Left renal pelvis (tissue), 4 donors: ENCODE measurements around the gene FAM107B. TPM values are rescaled to one million over a fixed set of nuclear protein-coding genes. Genes with fewer than 3 reads are reported as not detected.

Source experiments
- DNase-seq, 4 donors: peaks; one replicate each; pipeline ENCODE4 v3.0.0-alpha.2; 2013; ENCODE audit warnings: low read depth in 4 of 4, low spot score in 3 of 4
- polyA plus RNA-seq, 4 donors: library from polyadenylated mRNA; unstranded; fragments of 120-200 nt; gene quantifications; one replicate each; pipeline ENCODE4 v1.2.1, GENCODE V29; 2013; ENCODE audit not compliant: insufficient read length in 4 of 4

The FAM107B gene
- polyA plus RNA-seq, 4 donors: 36.4 to 121 (median 97.9) TPM

DNA sequence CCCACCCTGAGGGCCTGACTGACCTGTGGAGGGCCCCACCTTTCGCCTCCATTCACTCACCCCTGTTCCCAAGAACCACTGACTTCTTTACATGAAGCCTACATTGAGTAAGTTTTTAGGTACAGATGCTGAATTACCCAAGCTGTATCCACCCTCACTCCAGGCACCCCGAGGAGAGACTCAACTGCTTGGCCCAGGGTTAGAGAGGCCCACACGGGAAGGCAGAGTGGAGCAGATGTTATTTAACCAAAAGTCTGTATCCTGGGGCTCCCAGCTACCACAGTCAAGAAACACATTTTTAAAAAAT lies 230.8 kb downstream of the FAM107B start:
- no peak for DNase-seq

DNA sequence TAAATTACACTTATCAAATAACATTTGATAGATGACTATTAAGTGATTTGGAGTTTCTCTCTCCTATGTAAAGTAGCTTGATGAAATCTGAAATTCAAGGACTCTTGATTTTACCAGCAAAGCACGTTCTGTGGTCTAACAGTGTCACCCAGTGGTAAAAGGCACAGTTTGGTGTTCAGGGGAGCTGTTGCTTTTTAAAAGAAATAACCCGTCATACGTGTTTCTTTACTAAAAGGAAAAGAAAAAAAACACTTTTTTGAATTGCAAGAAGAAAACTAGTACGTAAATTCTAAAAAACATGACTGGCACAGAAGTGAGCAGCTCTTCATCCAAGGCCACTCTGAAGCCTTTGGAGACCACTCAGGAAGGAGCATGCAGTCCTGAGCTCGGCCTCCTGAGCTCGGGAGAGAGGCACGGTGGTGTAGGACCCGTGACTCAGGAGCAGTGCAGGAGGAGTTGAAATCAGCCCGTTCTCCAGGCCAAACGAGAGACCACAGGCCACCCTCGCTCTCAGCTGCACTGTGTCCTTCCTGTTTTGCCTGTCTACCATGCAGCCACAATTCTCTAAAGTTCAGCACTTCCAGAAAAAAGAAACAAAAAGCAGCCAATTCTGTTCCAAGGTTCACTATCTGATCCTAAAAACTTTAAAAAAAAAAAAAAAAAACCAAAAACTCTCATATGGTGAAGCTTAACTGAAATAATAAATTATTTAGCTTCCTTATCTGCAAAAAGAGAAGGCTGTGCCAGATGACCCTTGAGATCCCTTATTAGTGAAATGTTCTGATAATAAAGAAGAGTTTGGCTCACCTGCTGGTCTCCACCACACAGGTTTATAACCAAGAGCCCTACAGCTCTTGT lies 231.4 kb downstream of the FAM107B start:
- DNase-seq: no peak

DNA sequence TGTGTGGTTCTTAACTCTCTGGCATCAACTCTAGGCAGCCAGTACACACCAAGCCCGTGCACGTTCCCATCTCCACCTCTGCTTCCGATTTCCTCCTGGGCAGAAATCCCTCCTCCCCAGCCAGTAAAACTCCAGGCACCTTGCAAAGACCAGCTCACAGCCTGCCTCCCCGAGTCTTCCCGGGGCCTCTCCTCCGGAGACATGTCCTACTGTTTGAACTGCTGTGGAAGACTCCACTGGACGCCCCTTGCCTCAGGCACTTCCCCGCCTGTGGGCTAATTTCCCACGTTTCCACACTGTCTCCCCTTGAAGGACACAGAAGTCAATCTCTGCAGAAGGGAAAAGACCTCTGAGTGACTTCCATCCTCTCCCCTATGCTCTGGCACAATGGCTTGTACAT lies 233.3 kb downstream of the FAM107B start:
- no peak for DNase-seq

- no peak for DNase-seq
Observed at GRCh38 chr10:14540611-14541010, 234.1 kb downstream of the FAM107B start.

DNA sequence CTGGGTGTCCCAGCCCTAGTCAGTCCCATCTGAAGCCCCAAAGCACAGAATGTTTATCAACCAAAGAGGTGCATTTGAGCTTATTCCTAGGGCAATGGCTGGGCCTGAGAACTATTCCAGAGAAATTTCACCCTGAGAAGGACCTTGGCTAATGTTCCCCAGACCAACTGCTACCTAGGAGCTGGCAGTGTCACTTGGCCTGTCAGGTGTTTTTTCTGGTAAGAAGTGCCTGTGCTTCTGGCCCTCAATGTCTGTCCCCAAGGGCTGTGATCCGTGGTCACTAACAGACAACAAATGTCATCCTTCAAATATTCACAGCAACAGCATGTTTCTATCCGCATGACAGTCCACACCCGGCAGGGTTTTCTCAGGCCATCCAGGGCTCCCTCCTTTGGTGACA lies 234.6 kb downstream of the FAM107B start:
- no peak for DNase-seq

GRCh38 chr10:14539176-14539575 lies 235.5 kb downstream of the FAM107B start:
- no peak for DNase-seq

DNA sequence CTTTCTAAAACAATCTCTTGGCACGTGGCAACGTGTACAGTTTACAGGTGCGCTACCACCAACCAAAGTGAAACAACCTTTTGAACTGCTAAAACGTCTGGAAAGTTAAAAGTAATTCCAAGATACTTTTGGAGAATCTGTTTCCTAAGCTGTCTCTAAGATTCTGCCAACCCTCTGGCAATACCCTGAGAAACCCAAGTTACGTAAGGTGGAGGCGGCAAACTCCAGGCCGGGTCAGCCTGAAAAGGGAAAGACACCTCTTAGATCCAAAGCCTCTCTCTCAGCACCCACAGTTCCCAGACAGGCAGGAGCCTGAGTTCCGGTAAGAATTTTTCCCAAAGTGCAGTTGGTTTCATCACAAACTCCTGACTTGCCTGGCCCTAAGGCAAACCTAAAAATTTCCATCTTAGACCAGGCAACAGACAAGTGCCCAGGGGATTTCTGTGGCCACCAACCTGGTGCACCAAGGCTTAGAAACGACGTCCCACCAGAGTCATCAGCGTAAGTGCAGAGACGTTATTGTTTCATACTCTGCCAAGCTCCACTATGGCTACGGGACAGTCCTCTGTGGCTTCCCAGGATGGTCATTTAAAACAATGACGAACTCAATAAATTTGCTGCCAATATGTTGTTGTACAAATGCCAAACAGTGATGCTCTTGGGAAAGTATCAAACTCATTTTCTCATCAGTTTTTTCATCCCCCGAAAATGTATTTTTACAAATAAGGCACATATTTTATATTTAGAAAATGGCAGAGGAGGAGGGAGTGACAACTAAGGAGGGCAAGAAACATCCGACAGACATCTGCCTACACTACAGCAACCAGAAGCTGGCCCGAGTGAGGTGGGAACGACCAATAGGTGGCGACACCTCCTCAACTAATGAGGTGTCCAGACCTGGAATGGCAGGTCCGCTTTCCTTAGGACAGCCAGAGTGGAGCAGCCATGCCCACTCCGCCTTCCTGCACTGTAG lies 238.2 kb downstream of the FAM107B start:
- DNase-seq: peak in 1 of 4 donors; percentile 37

DNA sequence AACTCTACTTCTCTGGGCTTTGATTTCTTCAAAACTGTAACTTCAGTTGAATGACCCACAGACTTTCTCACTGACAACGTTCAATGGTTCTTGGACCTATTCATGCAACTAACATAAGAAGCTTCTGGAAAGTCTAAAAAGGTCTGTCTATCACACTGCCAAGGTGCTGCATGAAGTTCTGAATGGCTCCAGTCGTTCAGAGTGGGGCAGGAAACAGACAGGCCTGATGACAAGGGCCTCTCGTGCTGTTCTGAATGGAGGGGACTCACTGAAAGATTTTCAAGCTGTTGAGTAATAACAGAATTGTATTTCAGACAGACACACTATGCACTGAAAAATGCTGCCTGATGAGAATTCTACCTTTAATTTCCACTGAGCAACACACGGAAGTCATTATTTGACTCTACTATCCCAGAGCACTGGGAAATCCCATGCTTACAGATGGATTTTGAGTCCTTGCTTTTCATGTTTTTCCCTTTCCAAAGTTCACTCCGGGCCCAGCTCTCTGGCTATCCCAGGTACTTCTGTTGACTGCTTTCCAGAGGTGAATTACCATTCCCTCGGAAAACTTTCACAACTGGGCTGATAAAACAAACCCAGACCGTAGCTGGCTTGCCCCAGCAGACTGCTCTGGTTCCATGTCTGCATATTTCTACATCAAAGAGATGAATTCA lies 239.1 kb downstream of the FAM107B start:
- no peak for DNase-seq

DNA sequence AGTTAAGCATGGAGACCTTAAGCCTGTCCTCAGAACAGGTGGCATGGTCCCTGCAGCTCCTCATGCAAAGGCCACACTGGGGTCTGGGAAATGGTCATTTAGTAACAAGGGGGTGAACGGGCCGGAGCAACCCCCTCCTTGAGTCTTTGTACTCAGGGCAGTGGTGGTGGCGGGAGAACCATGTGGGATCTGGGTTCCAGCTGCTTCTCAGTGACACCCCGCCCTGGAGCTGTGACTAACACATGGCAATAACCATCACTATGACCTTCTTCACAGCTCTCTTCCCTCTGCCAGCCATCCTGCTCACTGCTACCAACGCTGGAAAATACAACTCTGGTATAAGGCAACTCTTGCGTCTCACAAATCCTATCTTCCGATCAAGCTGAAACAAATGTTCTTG lies 240.5 kb downstream of the FAM107B start:
- no peak for DNase-seq

- no peak for DNase-seq
Observed at GRCh38 chr10:14533295-14533694, 241.4 kb downstream of the FAM107B start.

GRCh38 chr10:14532473-14533251 lies 242.0 kb downstream of the FAM107B start:
- no peak for DNase-seq

DNA sequence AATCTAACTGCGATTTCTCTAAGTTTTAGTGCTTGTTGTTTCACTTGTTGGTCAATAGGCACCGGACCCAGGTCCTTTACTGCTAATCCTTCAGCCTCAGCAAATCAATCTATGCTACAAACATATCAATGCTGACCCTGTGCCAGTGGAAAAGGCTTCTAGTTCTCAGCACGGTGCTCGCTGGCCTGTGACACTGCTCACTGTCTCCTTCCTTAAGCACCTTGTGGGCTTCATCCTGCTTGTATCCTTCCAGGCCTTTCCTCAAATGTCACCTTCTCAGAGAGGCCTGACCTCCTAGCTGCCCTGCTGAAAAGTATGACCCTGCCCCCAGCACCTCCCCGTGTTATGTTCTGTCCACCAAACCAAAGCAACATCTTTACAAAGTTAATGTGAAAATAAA lies 242.7 kb downstream of the FAM107B start:
- no peak for DNase-seq

GRCh38 chr10:14530465-14530864 lies 244.2 kb downstream of the FAM107B start:
- no peak for DNase-seq

DNA sequence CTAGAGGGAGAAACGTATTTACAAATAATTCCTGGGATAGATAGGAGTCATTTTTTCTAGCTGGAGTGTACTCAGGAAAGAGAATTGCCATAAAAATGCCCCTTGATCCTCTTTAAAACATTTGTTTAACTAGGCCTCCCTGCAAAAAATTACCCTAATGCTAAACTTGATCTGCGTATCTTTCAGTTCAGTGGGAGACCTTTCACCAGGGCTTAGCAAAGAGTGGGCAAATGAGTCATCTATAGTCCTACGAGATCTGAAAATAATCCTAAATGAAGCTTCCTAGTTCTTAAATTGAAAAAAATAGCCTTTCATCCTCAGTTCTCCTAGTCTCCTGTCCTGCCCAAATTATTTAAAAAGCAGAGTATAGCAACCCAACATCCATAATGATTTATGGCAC lies 245.3 kb downstream of the FAM107B start:
- DNase-seq: no peak

GRCh38 chr10:14528450-14528849 lies 246.2 kb downstream of the FAM107B start:
- DNase-seq: no peak

GRCh38 chr10:14527915-14528314 lies 246.8 kb downstream of the FAM107B start:
- no peak for DNase-seq

GRCh38 chr10:14527134-14527844 lies 247.4 kb downstream of the FAM107B start:
- DNase-seq: no peak

GRCh38 chr10:14526326-14526725 lies 248.4 kb downstream of the FAM107B start:
- DNase-seq: no peak

- DNase-seq: no peak
Observed at GRCh38 chr10:14524691-14525324, 249.9 kb downstream of the FAM107B start.
